Ovary (tissue), 9 donors: ENCODE measurements around the gene LACTB. TPM values are rescaled to one million over a fixed set of nuclear protein-coding genes. Genes with fewer than 3 reads are reported as not detected.
"Not testable (repeated sequence)": the region's sequence is repeated elsewhere in the genome, so short reads cannot be mapped to it uniquely, and the experiment has no call there.

Experiments used
- DNase-seq, 5 donors: peaks; one replicate each; pipeline ENCODE4 v3.0.0-alpha.2; 2019 to 2020
- H3K27ac ChIP-seq, 2 donors: fragments of 200-600 bp; one replicate each; pipeline versions ENCODE4 v1.5.1 to v1.8.0; 2019 to 2022
- H3K27me3 ChIP-seq: fragments of 200-600 bp; one replicate; pipeline ENCODE4 v1.8.0; 2022
- H3K36me3 ChIP-seq: fragments of 200-600 bp; sonication (generic); one replicate; pipeline ENCODE4 v1.5.1; 2019
- H3K4me1 ChIP-seq: one replicate; pipeline ENCODE4 v1.8.1; 2013; ENCODE audit warnings: mild to moderate bottlenecking, moderate library complexity; ENCODE audit not compliant: insufficient read depth
- H3K4me3 ChIP-seq: fragments of 200-600 bp; sonication (generic); one replicate; pipeline ENCODE4 v1.5.1; 2017
- H3K9me3 ChIP-seq, 2 donors: fragments of 200-600 bp in 1 of 2; sonication (generic) in 1 of 2; one replicate each; pipeline versions ENCODE4 v1.5.1 to v1.8.1; 2013 to 2019; ENCODE audit warnings: mild to moderate bottlenecking in 1 of 2, moderate library complexity in 1 of 2
- EP300 ChIP-seq: sonication (generic); formaldehyde crosslinking; IDR thresholded peaks from one replicate; pipeline ENCODE4 v1.6.1; 2017; ENCODE audit warnings: antibody characterized with exemption
- POLR2A ChIP-seq: fragments of 450-650 bp; IDR thresholded peaks from one replicate; pipeline ENCODE4 v1.6.1; 2017; ENCODE audit warnings: antibody characterized with exemption, mild to moderate bottlenecking, moderate library complexity
- WGBS, 3 donors: extraction: QIAGEN DNeasy Blood & Tissue Kit in 1 of 3; methylation state at CpG; one replicate each; pipeline versions ENCODE4 v1.1.5 to v1.1.7; 2013 to 2017; 5-methylcytosine and 5-hydroxymethylcytosine counted together
- intact Hi-C, 4 donors: fragments of 100-400 bp; cut with DNase I; formaldehyde crosslinking; loops; one replicate each; pipeline versions ENCODE4 v1.11.0 to v1.15.1; 2022 to 2023
- polyA plus RNA-seq, 2 donors: library from polyadenylated mRNA; stranded (reverse); fragments of 200-250 nt in 1 of 2; fragments of 350-450 nt in 1 of 2; fragmentation: Illumina TruSeq in 1 of 2; extraction: RNeasy Lipid Tissue Mini Kit (QIAGEN cat#74804) in 1 of 2; gene quantifications; one replicate each; pipeline ENCODE4 v1.2.3, GENCODE V29; 2013 to 2014
- total RNA-seq, 7 donors: library from RNA; depleted of rRNA in 2 of 7; stranded (reverse); fragments of >200 nt in 2 of 7; fragmentation: NEBNext Ultra II Directional in 3 of 7; extraction: Animal tissue kit (Norgen Biotek cat#: 25700) in 3 of 7; gene quantifications; one replicate each; pipeline versions ENCODE4 v1.1.0 to v1.2.4, GENCODE V29; 2016 to 2023
- TF ChIP-seq, protein P1 (sequence below), 3 donors: fragments of 450-650 bp in 2 of 3; fragments of 200-600 bp in 1 of 3; IDR thresholded peaks; one replicate each; pipeline versions ENCODE4 v1.5.1 to v1.8.0; 2016 to 2022; ENCODE audit warnings: antibody characterized with exemption in 3 of 3, mild to moderate bottlenecking in 1 of 3
- donor health status: DM: no; HTN: no; CAD: no; lungs with moderate emphysema.
- donor health status: DM: no; HTN: no; CAD: no.
- donor health status: Bipolar disorder and iron deficiency.
- donor health status: DM: yes; HTN: yes; CAD: no.
- donor health status: DM: no; HTN: no; CAD: no.
- donor health status: DM: yes; HTN: yes; CAD: no.

The LACTB gene
- total and polyA plus RNA-seq, 9 donors: 7.5 to 27.9 (median 10.4) TPM

DNA sequence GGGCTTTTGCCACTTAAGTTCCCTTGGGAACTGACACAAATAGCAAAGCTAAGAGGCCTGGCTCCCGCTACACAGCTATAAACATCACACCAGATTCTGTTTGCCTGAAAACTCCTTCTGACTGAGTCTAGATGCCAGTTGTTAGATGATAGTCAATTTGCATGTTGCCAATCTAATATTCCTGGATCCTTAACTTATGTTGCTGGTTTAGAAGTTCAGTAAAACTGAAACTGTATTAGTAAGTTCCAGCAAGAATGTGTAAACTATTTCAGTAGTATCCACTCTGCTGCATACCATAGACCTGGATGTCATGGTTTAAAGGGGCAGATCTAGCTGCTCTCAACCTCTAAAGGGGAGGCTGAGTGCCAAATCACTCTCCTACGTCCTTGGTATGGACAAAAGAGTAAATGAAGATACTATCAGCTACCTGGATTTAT is 27.1 kb upstream of the LACTB start:
- WGBS, 3 donors: 32 to 57% (median 44%) methylated on average over 2 of the region's 2 CpGs
- no peaks in the 10 kb centered on the region for H3K27me3 ChIP-seq
- intact Hi-C loops: loop anchor here (5.0 to 10.0 kb wide), 5 partner anchors 47 to 312 kb away; no protein-coding TSS in a partner anchor
- DNase-seq: no peak
- TF ChIP-seq POLR2A (no peak), EP300 (no peak)
- TF ChIP-seq, protein P1, sequence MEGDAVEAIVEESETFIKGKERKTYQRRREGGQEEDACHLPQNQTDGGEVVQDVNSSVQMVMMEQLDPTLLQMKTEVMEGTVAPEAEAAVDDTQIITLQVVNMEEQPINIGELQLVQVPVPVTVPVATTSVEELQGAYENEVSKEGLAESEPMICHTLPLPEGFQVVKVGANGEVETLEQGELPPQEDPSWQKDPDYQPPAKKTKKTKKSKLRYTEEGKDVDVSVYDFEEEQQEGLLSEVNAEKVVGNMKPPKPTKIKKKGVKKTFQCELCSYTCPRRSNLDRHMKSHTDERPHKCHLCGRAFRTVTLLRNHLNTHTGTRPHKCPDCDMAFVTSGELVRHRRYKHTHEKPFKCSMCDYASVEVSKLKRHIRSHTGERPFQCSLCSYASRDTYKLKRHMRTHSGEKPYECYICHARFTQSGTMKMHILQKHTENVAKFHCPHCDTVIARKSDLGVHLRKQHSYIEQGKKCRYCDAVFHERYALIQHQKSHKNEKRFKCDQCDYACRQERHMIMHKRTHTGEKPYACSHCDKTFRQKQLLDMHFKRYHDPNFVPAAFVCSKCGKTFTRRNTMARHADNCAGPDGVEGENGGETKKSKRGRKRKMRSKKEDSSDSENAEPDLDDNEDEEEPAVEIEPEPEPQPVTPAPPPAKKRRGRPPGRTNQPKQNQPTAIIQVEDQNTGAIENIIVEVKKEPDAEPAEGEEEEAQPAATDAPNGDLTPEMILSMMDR (IDR thresholded peaks at IDR 0.05): no peak
- no peak overlapping the region for H3K4me3 ChIP-seq
- H3K4me1 ChIP-seq: no peaks in the 10 kb centered on the region
- H3K27ac ChIP-seq: no peak overlapping the region
- no peaks in the 10 kb centered on the region for H3K9me3 ChIP-seq
- no peaks in the 10 kb centered on the region for H3K36me3 ChIP-seq

- no peaks in the 10 kb centered on the region for H3K9me3 ChIP-seq
- H3K36me3 ChIP-seq: no peaks in the 10 kb centered on the region
- no peak overlapping the region for H3K4me3 ChIP-seq
- intact Hi-C loops: loop anchor here in 2 of 4 donors (10.0 kb wide), 2 partner anchors 251 to 311 kb away; no protein-coding TSS in a partner anchor
- no peaks in the 10 kb centered on the region for H3K4me1 ChIP-seq
- no peak overlapping the region for H3K27ac ChIP-seq
- no peak for TF ChIP-seq EP300
- TF ChIP-seq, protein P1 (IDR thresholded peaks at IDR 0.05): no peak
- no peak for TF ChIP-seq POLR2A
- no peak for DNase-seq
- H3K27me3 ChIP-seq: no peaks in the 10 kb centered on the region
- 94 to 98% (median 95%) methylated on average over 4 of the region's 4 CpGs for WGBS, 3 donors
Observed at GRCh38 chr15:63096178-63096577, 25.5 kb upstream of the LACTB start.

- not testable (repeated sequence) for H3K27me3 ChIP-seq, H3K4me1 ChIP-seq, DNase-seq, H3K36me3 ChIP-seq, H3K4me3 ChIP-seq, H3K27ac ChIP-seq, H3K9me3 ChIP-seq
- intact Hi-C loops: loop anchor here in 2 of 4 donors (10.0 kb wide), 2 partner anchors 254 to 314 kb away; no protein-coding TSS in a partner anchor
- WGBS, 3 donors: 88 to 98% (median 93%) methylated on average over 18 to 33 of the region's 33 CpGs
Observed at GRCh38 chr15:63098901-63099300, 22.8 kb upstream of the LACTB start.

GRCh38 chr15:63099581-63099980 is 22.1 kb upstream of the LACTB start:
- H3K27me3 ChIP-seq, H3K27ac ChIP-seq, H3K36me3 ChIP-seq, H3K4me1 ChIP-seq, DNase-seq, H3K9me3 ChIP-seq, H3K4me3 ChIP-seq: not testable (repeated sequence)
- intact Hi-C loops: loop anchor here in 2 of 4 donors (10.0 kb wide), 2 partner anchors 255 to 315 kb away; no protein-coding TSS in a partner anchor
- WGBS, 3 donors: 79 to 81% (median 80%) methylated on average over 5 of the region's 5 CpGs

GRCh38 chr15:63103416-63103815 is 18.2 kb upstream of the LACTB start:
- TF ChIP-seq POLR2A (no peak), EP300 (no peak)
- TF ChIP-seq, protein P1 (IDR thresholded peaks at IDR 0.05): no peak
- intact Hi-C loops: no loop called here
- no peaks in the 10 kb centered on the region for H3K27me3 ChIP-seq
- H3K4me3 ChIP-seq: no peak overlapping the region
- no peak overlapping the region for H3K27ac ChIP-seq
- no peaks in the 10 kb centered on the region for H3K9me3 ChIP-seq
- DNase-seq: no peak
- WGBS, 3 donors: 91 to 98% (median 93%) methylated on average over 3 of the region's 3 CpGs
- H3K4me1 ChIP-seq: no peaks in the 10 kb centered on the region
- no peaks in the 10 kb centered on the region for H3K36me3 ChIP-seq
